T-helper 1 cell treated with Interleukin-12 subunit alpha and Interleukin-12 subunit beta and Interleukin-4 antibody, amounts not matched to agents 30 ng/mL and 1 ng/mL, for 36 hours (primary cell): ENCODE measurements around the gene ACVR1B. TPM values are rescaled to one million over a fixed set of nuclear protein-coding genes. Genes with fewer than 3 reads are reported as not detected.
"Not testable (repeated sequence)": the region's sequence is repeated elsewhere in the genome, so short reads cannot be mapped to it uniquely, and the experiment has no call there.

Source experiments
- intact Hi-C: fragments of 100-400 bp; cut with micrococcal nuclease; formaldehyde crosslinking; loops from one replicate; pipeline ENCODE4 v1.15.1; 2024
- total RNA-seq: library from RNA; stranded (reverse); gene quantifications from 2 replicates; pipeline ENCODE4 v1.2.3, GENCODE V29; 2022

The ACVR1B gene
- total RNA-seq, 1 donor from 2014 or later, result 4.7 TPM

DNA sequence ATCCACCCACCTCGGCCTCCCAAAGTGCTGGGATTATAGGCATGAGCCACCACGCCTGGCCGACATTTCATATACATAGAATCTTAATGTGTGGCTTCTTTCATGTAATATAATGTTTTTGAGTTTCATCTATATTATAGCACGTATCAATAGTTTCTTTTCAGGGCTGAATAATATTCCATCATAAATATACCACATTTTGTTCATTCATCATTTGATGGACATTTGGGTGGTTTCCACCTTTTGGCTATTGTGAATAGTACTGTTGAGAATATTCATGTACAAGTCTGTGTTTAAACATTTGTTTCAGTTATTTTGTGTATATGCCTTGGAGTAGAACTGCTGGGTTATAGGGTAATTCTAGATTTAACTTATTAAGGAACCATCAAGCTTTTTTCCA is 12.0 kb downstream of the ACVR1B start:
- intact Hi-C loops, result no loop called here

DNA sequence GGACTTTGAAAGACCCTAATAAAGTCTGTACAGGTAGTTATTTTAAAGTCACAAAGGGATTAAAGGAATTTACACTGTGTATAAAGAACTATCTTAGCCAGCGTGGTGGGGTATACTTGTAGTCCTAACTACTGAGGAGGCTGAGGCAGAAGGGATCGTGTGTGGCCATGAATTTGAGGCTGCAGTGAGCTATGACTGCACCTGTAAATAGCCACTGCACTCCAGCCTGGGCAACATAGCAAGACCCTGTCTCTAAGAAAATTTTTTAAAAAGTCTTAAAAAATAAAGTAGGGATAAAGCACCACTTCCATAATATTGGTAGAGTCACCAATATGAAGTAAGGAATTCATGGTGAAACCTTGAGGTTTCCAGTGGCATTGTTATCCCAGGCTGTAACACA is 18.1 kb downstream of the ACVR1B start:
- intact Hi-C loops, result loop anchor here (2.0 to 5.0 kb wide), 4 partner anchors 23 to 273 kb away; partner anchors contain the start of gene ANKRD33

DNA sequence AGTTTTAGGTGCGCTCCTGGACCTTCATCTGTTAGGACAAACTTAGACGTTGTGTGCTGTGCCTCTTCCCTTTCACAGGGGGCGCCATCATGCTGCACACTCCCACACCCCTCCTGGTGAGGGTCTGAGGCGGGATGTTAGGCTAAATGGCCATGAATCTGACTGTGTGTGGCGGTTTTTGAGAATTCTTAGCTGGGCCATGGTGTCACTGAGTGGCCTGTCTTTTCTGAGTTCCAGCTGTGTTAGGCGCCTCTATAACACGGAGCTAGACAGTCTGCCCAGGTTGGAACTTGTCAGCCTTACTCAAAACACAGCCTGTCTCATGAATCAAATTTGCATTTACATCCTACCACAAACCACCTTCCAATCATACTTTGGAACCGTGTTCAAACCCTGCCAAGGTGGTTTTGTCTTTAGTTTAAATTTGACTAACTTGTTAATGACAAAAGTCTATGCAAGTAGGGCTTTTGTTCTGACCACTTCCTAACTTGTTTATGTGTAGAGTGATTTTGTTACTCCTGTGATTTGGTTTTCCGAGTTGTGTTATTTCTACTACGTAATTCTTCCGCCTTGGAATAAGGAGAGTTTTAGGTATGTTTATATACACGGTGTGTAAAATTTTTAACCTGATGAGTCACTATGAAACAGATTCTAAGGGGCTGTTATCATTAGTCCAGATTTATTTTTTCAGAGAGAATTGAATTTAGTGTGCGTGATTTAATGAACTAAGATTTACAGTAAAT is 19.6 kb downstream of the ACVR1B start:
- intact Hi-C loops, result loop anchor here (1.0 to 5.0 kb wide), 10 partner anchors 9 to 602 kb away; partner anchors contain the start of genes ACVR1B, ANKRD33 and NR4A1

DNA sequence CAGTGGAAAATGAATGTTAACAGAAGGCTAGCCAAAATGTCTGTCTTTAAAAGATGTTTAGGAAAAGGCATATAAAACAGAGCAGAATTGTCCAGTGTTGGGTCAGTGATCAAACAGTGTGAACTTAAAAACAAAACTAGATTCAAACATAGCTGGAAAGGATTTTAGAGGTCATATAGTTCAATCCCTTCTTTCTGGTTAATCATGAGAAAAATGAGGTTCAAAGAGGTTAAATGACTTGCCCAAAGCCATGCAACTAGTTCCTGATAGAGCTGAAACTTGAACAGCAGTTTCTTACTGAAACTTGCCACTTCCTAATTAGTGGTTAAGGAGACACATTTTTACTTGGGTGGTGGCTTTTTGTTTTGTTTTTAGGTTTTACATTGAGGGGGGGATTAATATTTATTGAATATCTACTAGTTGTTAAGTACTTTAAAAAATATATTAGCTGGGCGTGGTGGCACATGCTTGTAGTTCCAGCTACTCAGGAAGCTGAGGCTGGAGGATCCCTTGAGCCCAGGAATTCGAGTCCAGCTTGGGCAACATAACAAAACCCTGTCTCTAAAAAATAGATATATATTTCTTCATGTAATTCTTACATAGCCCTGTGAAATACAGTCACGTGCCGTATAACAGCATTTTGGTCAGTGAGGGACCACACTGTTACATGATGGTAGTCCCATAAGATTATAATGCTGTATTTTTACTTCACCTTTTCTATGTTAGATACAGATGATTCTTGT is 20.4 kb downstream of the ACVR1B start:
- intact Hi-C loops, result loop anchor here (1.0 to 5.0 kb wide), 10 partner anchors 8 to 603 kb away; partner anchors contain the start of genes ACVR1B, ANKRD33 and NR4A1

DNA sequence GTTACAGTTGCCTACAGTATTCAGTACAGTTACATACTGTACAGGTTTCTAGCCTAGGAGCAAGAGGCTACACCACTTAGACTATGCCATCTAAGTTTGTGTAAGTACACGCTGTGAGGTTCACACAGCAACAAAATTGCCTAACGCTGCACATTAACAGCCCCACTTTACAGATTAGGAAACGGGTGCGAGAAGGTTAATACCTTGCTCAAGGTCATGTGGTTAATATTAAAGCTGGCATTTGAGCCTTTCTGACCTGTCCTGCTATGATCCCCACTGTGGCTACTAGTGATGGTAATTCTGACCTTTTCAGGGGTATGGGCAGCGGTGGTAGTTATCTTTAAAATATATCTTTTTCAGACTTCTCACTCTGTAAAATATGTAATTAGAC is 20.9 kb downstream of the ACVR1B start:
- intact Hi-C loops, result loop anchor here (5.0 kb wide), 2 partner anchors 85 to 270 kb away; partner anchors contain the start of gene ANKRD33

DNA sequence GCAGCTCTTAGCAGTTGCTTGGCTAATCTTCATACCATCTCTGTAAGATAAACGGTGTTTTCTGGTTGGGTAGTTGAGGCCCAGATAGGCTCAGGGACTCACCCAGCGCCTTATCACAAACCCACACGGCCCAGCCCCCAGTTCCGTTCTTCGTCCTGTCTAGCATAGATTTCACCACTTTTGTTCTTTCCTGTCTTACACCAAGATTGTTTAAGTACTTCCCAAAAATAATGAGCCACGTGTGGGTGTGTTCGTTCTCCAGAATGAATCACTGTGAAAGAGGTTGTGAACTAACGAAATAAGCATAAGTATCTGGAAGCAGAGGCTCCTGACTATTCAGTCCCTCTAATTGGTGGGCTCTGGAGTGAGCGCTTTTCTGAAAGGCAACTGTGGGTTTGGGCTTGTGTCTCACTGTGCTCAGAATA is 21.4 kb downstream of the ACVR1B start:
- intact Hi-C loops, result loop anchor here (5.0 kb wide), 2 partner anchors 86 to 269 kb away; partner anchors contain the start of gene ANKRD33

DNA sequence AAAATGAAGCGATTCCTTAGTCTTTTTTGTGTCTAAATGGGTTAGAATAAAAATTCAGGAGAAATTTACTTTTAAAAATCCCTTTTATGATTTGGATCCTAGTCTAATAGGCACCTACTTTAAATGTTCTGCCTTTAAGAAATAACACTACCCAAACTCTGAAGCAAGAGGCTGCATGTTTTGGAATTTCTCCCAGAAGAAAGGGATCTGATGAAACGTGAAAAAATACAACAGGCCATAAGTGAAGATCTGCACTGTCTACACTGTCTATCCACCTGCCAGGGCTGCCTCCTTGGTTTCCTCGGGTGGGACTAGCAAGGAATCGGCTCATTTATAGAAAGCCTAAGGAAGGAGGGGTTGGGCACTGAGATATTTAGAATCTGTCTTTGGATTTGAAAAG is 22.1 kb downstream of the ACVR1B start:
- intact Hi-C loops, result loop anchor here (5.0 kb wide), 2 partner anchors 86 to 269 kb away; partner anchors contain the start of gene ANKRD33

DNA sequence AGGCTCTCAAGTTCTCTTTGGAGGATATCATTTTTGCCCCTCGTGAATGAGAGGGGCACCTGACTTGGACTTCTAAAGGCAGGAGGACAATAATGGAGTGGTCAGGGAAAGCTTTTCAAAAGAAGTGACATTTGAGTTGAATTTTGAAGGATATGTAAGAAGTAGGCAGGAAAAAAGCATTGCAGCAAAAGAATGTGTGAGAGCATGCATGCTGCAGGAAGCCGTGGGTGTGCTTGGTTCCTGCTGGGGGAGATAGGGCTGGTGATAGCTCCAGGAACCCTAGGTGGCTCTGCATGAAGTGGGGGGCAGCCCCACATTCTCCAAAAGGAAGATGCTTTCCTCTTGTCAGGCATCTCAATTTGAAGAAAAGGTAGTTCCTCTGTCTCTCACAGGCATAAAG is 23.1 kb downstream of the ACVR1B start:
- intact Hi-C loops, result loop anchor here (5.0 kb wide), 2 partner anchors 87 to 268 kb away; partner anchors contain the start of gene ANKRD33

DNA sequence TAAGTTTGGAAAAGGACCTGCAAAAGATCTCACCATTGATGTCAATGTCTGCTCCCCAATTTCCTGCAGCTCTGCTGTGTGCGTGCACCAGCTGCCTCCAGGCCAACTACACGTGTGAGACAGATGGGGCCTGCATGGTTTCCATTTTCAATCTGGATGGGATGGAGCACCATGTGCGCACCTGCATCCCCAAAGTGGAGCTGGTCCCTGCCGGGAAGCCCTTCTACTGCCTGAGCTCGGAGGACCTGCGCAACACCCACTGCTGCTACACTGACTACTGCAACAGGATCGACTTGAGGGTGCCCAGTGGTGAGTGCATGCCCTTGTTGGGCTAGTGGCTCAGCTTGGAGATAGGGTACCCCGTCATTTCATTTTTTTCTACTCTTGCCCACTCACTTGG is 23.7 kb downstream of the ACVR1B start:
- intact Hi-C loops, result no loop called here

DNA sequence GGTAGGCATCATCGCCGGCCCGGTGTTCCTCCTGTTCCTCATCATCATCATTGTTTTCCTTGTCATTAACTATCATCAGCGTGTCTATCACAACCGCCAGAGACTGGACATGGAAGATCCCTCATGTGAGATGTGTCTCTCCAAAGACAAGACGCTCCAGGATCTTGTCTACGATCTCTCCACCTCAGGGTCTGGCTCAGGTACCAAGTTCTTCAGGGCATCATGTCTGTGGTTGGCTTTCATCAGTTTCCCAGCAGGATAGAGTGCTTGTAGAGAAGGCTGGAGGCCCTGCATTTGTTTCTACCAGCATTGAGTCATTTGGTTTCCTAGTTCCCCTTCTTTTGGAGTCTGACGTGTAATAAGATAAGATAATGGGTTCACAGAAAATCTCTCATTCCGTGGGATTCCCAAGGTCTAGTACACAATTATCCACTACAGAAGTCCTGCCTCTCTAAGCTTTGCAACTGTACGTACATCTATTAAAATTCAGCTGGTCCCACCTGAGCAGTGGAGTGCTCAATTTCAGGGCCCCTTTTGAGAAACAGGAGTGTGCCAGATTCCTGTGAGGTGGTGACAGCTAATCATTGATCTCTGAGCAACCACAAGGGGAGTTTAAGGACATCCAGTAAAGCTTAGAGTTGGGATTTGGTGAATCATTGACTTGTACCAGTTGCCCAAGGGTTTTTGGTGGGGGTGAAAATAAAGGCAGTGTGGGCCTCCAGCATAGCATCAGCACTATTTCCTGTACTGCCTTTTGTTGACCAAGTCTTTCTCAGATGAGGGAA is 25.1 kb downstream of the ACVR1B start:
- intact Hi-C loops, result no loop called here

DNA sequence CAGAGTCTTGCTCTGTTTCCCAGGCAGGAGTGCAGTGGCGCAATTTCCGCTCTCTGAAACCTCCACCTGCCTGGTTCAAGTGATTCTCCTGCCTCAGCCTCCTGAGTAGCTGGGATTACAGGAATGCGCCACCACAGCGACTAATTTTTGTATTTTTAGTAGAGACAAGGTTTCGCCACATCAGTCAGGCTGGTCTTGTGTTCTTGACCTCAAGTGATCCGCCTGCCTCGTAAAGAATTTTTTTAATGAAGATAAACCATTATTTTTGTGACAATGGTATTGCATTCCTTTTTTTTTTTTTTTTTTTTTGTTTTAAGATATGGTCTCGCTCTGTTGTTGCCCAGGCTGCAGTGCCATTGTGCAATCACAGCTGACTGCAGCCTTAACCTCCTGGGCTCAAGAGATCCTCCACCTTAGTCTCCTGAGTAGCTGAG is 25.8 kb downstream of the ACVR1B start:
- intact Hi-C loops, result no loop called here

DNA sequence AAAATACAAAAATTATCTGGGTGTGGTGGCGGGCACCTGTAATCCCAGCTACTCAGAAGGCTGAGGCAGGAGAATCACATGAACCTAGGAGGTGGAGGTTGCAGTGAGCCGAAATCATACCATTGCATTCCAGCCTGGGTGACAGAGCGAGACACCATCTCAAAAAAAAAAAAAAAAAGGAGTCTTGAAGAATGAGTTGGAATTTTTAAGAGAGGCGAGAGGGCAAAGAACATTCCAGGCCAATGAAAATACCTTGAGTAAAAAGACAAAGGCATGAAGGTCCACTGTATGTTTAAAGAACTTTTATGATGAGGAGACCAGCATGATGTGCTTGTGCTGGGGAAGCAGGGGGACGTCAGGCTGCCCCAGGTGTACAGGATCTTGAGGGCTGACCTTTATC is 27.8 kb downstream of the ACVR1B start:
- intact Hi-C loops, result not testable (repeated sequence)

DNA sequence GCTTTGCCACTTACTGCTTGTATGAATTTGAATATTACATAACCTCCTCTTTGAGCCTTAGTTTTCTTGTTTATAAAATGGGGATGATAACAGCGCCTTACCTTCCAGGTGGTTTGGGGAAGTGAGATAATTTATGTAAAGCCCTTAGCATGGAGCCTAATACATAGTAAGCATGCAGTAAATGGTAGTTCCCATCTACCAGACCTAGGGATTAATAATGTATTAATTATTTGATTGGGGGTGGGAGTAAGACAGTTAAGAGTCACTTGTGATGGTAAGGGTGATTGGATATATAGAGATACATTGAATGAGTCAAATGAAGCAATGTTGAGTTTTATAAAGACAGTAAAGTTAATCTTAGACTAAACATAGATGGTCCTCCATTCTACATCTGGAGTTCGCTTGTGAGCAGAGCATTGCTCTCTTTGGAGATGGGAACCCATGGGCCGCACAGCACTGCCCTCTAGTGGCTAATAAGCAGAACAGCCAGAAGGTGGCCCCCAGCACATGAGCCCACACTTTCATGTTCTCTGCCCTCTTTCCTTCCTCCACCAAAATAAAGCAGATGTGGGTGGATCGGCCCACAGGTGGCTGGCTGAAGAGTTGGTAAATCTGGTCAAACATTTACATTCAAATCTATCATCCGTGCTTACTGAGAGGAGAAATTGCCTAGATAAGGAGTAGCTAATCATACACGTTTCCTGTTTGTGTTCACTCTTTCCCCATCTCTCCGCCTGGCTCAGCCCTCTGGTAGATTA is 28.7 kb downstream of the ACVR1B start:
- intact Hi-C loops, result loop anchor here (1.0 to 2.0 kb wide), 6 partner anchors 9 to 894 kb away; partner anchors contain the start of gene ACVR1B

DNA sequence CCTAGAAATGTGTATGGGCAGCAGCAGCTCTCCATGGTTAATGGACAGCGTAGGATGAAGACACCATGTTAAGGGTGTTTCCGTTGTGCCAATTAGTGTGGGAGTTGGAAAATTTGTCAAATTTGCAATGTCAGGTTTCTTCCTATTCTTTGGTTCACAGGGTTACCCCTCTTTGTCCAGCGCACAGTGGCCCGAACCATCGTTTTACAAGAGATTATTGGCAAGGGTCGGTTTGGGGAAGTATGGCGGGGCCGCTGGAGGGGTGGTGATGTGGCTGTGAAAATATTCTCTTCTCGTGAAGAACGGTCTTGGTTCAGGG is 29.3 kb downstream of the ACVR1B start:
- intact Hi-C loops, result loop anchor here (1.0 to 2.0 kb wide), 6 partner anchors 9 to 894 kb away; partner anchors contain the start of gene ACVR1B

DNA sequence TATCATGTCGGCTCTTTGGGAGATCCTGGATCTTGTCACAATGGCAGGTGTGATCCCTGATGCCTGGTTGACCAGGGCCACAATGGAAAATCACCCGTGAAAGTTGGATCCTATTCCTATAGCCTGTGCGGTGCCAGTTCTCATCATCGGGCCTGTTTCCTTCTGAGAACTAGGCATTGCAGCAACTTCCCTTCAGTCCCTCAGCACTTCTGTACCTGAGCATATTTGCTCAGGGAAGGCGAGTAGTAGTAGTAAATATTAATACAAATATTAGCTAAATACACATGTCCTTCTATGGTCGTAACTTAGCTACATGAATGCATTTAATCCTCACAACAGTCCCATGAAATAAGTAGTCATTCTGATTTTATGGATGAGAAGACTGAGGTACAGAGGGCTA is 33.2 kb downstream of the ACVR1B start:
- intact Hi-C loops, result no loop called here

DNA sequence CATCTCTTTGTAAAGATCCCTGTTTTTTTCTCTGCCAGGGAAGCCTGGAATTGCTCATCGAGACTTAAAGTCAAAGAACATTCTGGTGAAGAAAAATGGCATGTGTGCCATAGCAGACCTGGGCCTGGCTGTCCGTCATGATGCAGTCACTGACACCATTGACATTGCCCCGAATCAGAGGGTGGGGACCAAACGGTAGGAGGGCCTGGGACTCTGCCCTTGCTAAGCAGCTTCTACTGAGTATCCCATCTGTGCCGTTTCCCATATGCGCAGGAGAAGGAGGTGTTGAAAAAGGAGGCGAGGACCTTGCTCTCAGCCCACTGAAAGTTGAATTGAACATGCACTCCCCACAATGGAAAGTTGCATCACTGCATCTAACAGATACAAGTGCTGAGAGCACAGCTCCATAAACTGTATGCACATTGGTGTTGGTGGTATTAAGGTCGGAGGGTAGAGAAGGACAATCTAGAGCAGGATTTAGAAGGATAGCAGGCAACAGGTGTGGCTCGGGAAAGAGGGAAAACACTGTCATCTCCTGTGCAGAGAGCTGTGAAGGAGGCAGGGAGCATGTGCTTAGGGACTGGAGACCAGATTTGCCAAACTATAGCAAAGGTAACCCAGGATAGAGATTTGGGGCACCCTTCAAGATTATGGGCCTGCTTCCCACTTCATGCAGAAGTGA is 33.8 kb downstream of the ACVR1B start:
- intact Hi-C loops, result no loop called here

DNA sequence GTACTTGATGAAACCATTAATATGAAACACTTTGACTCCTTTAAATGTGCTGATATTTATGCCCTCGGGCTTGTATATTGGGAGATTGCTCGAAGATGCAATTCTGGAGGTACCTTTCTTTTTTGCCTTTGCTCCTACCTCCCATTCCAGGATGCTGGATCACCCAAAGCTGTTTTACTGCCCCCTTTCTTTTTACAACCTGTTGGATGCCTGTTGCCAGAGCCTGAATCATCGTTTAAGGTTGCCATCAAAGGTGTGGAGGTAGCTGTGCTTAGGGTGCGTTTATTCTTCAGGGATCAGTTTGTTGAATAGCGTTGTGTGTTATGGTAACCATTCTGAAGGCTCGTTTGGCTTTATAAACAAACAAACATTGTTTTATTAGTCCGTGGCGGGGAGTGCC is 35.3 kb downstream of the ACVR1B start:
- intact Hi-C loops, result no loop called here

DNA sequence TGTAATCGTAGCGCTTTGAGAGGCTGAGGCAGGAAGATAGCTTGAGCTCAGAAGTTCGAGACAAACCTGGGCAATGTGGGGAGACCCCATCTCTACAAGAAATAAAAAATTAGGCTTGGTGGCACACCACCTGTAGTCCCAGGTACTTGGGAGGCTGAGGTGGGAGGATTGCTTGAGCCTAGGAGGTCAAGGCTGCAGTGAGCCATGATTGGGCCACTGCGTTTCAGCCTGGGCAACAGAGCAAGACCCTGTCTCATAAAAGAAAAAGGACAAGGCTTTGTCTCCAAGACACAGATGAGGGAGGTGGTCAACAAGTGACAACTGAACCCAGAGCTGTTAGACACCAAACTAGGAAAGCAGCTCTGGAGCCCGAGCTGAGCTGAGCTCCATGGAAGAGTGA is 40.7 kb downstream of the ACVR1B start:
- intact Hi-C loops, result loop anchor here (2.0 kb wide), 2 partner anchors 21 to 33 kb away; no protein-coding TSS in a partner anchor

DNA sequence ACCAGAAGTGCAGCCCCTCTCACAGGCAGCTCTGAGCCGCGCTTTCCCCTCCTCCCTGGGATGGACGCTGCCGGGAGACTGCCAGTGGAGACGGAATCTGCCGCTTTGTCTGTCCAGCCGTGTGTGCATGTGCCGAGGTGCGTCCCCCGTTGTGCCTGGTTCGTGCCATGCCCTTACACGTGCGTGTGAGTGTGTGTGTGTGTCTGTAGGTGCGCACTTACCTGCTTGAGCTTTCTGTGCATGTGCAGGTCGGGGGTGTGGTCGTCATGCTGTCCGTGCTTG is 43.0 kb downstream of the ACVR1B start:
- intact Hi-C loops, result no loop called here

DNA sequence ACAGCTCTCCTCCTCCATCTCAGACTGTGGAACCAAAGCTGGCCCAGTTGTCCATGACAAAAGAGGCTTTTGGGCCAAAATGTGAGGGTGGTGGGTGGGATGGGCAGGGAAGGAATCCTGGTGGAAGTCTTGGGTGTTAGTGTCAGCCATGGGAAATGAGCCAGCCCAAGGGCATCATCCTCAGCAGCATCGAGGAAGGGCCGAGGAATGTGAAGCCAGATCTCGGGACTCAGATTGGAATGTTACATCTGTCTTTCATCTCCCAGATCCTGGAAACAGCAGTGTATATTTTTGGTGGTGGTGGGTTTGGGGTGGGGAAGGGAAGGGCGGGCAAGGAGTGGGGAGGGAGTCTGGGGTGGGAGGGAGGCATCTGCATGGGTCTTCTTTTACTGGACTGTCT is 43.5 kb downstream of the ACVR1B start:
- intact Hi-C loops, result no loop called here
